K562 (cell line): ENCODE data around the gene HIPK2. TPM values are rescaled to one million over a fixed set of nuclear protein-coding genes. Genes with fewer than 3 reads are reported as not detected.
A peak's percentile ranks its signal among the peaks of the same experiment; 100 is the strongest.

Source experiments
- ATAC-seq: fragments of 200-7000 bp; cut with Tn5 transposase; 3 replicates; pipeline ENCODE4 v1.9.1; 2020; ENCODE audit warnings: moderate library complexity
- BruUV-seq: library from RNA; stranded (reverse); fragments of 400-500 nt; replicated peaks from 2 replicates; lab custom pipeline; 2021; lab: Mats Ljungman, UMichigan
- CTCF ChIA-PET: fragments of 300-600 bp; formaldehyde crosslinking; extraction: SDS; loops from one replicate; lab custom pipeline; 2021; ENCODE audit warnings: low intra/inter-chr PET ratio; lab: Yijun Ruan, JAX
- POLR2A ChIA-PET: fragments of 300-600, 350-650 bp; sonication (Branson Sonifier 250); formaldehyde crosslinking; extraction: SDS; loops from one replicate; lab custom pipeline; 2021; ENCODE audit warnings: antibody characterized with exemption, inconsistent platforms; lab: Yijun Ruan, JAX
- DNase-seq, 4 experiments: peaks; one replicate each; pipeline versions ENCODE4 v3.0.0 to v3.0.0-alpha.2; 2011 to 2018; ENCODE audit warnings: low spot score in 3 of 4, mixed read lengths in 3 of 4; ENCODE audit errors: extremely low read depth in 1 of 4
- FAIRE-seq: peaks from 2 replicates; lab custom pipeline; 2011; peaks lifted over from hg19 to GRCh38; lab: Jason Lieb, UNC
- H2AFZ ChIP-seq: 2 replicates; pipeline ENCODE4 v1.6.0; 2011; ENCODE audit warnings: low read depth, low read length, control low read depth, inconsistent platforms
- H3K27ac ChIP-seq: fragments of 200-600 bp; 3 replicates; pipeline ENCODE4 v1.8.0; 2011; ENCODE audit warnings: low read depth, mild to moderate bottlenecking, control low read depth, inconsistent platforms, low read length, moderate library complexity, mixed read lengths; ENCODE audit errors: extremely low read depth
- H3K27me3 ChIP-seq, 2 experiments: fragments of 300-600 bp in 1 of 2; 2 replicates in 1 of 2; 3 replicates in 1 of 2; pipeline versions ENCODE4 v1.6.0 to v1.8.0; 2011; ENCODE audit warnings: inconsistent platforms in 2 of 2, low read length in 2 of 2, mild to moderate bottlenecking in 1 of 2, mixed read lengths in 1 of 2, moderate library complexity in 1 of 2; ENCODE audit not compliant: control insufficient read depth in 2 of 2, insufficient read depth in 2 of 2
- H3K36me3 ChIP-seq: fragments of 300-600 bp; 3 replicates; pipeline ENCODE4 v1.8.0; 2011; ENCODE audit warnings: mild to moderate bottlenecking, low read length, inconsistent platforms; ENCODE audit not compliant: control insufficient read depth, insufficient read depth
- H3K4me1 ChIP-seq, 2 experiments: fragments of 200-600 bp in 1 of 2; replicated peaks in 1 of 2; 2 replicates in 1 of 2; 3 replicates in 1 of 2; pipeline versions ENCODE4 v1.5.1 to v1.8.0; 2011; ENCODE audit warnings: inconsistent platforms in 2 of 2, low read length in 2 of 2, mild to moderate bottlenecking in 1 of 2, mixed read lengths in 1 of 2, moderate library complexity in 1 of 2; ENCODE audit not compliant: control insufficient read depth in 2 of 2, insufficient read depth in 2 of 2
- H3K4me2 ChIP-seq: 2 replicates; pipeline ENCODE4 v1.6.1; 2011; ENCODE audit warnings: low read length, control low read depth, inconsistent platforms, mixed read lengths; ENCODE audit not compliant: insufficient read depth
- H3K4me3 ChIP-seq: fragments of 200-600 bp; sonication (generic), shearing (Covaris generic); 2 replicates; pipeline ENCODE4 v1.5.1; 2016; ENCODE audit warnings: control low read depth, inconsistent platforms
- H3K79me2 ChIP-seq: fragments of 200-600 bp; 3 replicates; pipeline ENCODE4 v1.8.0; 2011; ENCODE audit warnings: low read length, inconsistent platforms; ENCODE audit not compliant: control insufficient read depth, insufficient read depth
- H3K9ac ChIP-seq, 2 experiments: 2 replicates each; pipeline versions ENCODE4 v1.6.0 to v1.6.1; 2011; ENCODE audit warnings: low read depth in 2 of 2, low read length in 2 of 2, control low read depth in 1 of 2, inconsistent platforms in 1 of 2, mild to moderate bottlenecking in 1 of 2, mixed read lengths in 1 of 2; ENCODE audit not compliant: insufficient read depth in 1 of 2
- H3K9me1 ChIP-seq: one replicate; pipeline ENCODE4 v1.6.0; 2011; ENCODE audit warnings: inconsistent platforms, mild to moderate bottlenecking, low read length, moderate library complexity; ENCODE audit not compliant: control insufficient read depth, insufficient read depth
- H3K9me3 ChIP-seq: replicated peaks from 2 replicates; pipeline ENCODE4 v1.5.1; 2011; ENCODE audit warnings: low read depth, low read length, inconsistent platforms; ENCODE audit not compliant: control insufficient read depth, insufficient read depth
- H4K20me1 ChIP-seq: replicated peaks from 2 replicates; pipeline ENCODE4 v1.6.1; 2011; ENCODE audit warnings: low read length, inconsistent platforms, mixed read lengths; ENCODE audit not compliant: control insufficient read depth, insufficient read depth
- ELF2 ChIP-seq: fragments of 250-450 bp; sonication (Bioruptor Pico); IDR thresholded peaks from 2 replicates; pipeline ENCODE4 v1.5.0; 2021; ENCODE audit warnings: mild to moderate bottlenecking
- PKNOX1 ChIP-seq: fragments of 450-650 bp; IDR thresholded peaks from 2 replicates; pipeline ENCODE4 v1.6.1; 2016
- RBM25 ChIP-seq: fragments of 200-400 bp; formaldehyde crosslinking; IDR thresholded peaks from 2 replicates; pipeline ENCODE4 v1.6.1; 2018; ENCODE audit warnings: low read length, low read depth, moderate library complexity; ENCODE audit not compliant: severe bottlenecking
- USF2 ChIP-seq: sonication (generic); formaldehyde crosslinking; IDR thresholded peaks from 2 replicates; pipeline ENCODE4 v1.5.0; 2020; ENCODE audit warnings: missing genetic modification reagents
- ZNF318 ChIP-seq, 2 experiments: fragments of 450-650 bp; IDR thresholded peaks; 2 replicates each; pipeline ENCODE4 v1.6.1; 2016; ENCODE audit warnings: mild to moderate bottlenecking in 2 of 2, borderline replicate concordance in 1 of 2, low read depth in 1 of 2, moderate library complexity in 1 of 2
- WGBS: fragments of 100-300 bp; shearing (Covaris generic); methylation state at CpG from one replicate; pipeline ENCODE4 v1.1.6; 2016; ENCODE audit warnings: low coverage, mixed read lengths; ENCODE audit not compliant: insufficient coverage; ENCODE audit errors: missing lambda C conversion rate; 5-methylcytosine and 5-hydroxymethylcytosine counted together
- in situ Hi-C: fragments of 300-500 bp; cut with MboI; formaldehyde crosslinking; loops from 4 replicates; pipeline ENCODE4 v1.15.0; 2018; ENCODE audit warnings: inconsistent platforms, mixed read lengths
- intact Hi-C: fragments of 100-400 bp; cut with micrococcal nuclease; formaldehyde crosslinking; loops from 2 replicates; pipeline ENCODE4 v1.14.2; 2022
- polyA plus RNA-seq, 8 experiments: library from polyadenylated mRNA; depleted of rRNA in 4 of 8; stranded (reverse) in 5 of 8; unstranded in 3 of 8; fragments of >200 nt; fragmentation: Nextera tagmentation in 2 of 8; fragmentation: Illumina TruSeq in 1 of 8; extraction: Ambion mirVana in 2 of 8; extraction: Trizol in 1 of 8; gene quantifications; 2 replicates each; pipeline versions ENCODE4 v1.2.1 to v1.2.3, GENCODE V29; 2011 to 2014; ENCODE audit warnings: inconsistent platforms in 1 of 8, missing spikeins in 1 of 8
- total RNA-seq, 7 experiments: library from RNA; depleted of rRNA in 6 of 7; stranded (reverse); fragments of >200 nt in 6 of 7; fragmentation: Illumina TruSeq in 2 of 7; extraction: Trizol in 2 of 7; gene quantifications; 2 replicates each; pipeline versions ENCODE4 v1.2.1 to v1.2.3, GENCODE V29; 2011 to 2021; ENCODE audit warnings: low replicate concordance in 1 of 7

Gene HIPK2
- total and polyA plus RNA-seq, 9 of the 15 experiments (the other 6 are each of a cell fraction or from before 2014, with no cell fraction given) = 0.69 to 19.8 (median 5.1) TPM

GRCh38 chr7:139743967-139744767, 33.6 kb downstream of the HIPK2 start:
- H3K79me2 ChIP-seq = no peaks in the 10 kb centered on the region
- H3K9me1 ChIP-seq = no peaks in the 10 kb centered on the region
- peak; percentile 60 for TF ChIP-seq RBM25
- no peak for TF ChIP-seq ELF2 (CRISPR knock-in tag)
- TF ChIP-seq USF2 (CRISPR knock-in tag) = 0 out of 2 replicates have a peak, but pooled peaks have one; percentile 16
- peak; percentile 61 for TF ChIP-seq PKNOX1
- no peak for TF ChIP-seq ZNF318 (IDR thresholded peaks at IDR 0.05; ENCODE audit: borderline replicate concordance in 1 of 2, low read depth in 1 of 2)
- in situ Hi-C loops (no loop called here), intact Hi-C loops (no loop called here)
- no peaks in the 10 kb centered on the region for H3K4me1 ChIP-seq
- H3K9ac ChIP-seq = no peak overlapping the region
- POLR2A ChIA-PET = no interaction called here
- H3K4me2 ChIP-seq = no peak overlapping the region
- H3K27ac ChIP-seq = no peak overlapping the region
- no peak overlapping the region for H3K4me3 ChIP-seq
- CTCF ChIA-PET = no interaction called here
- WGBS = 62% methylated on average over 10 of the region's 10 CpGs
- H2AFZ ChIP-seq = no peak overlapping the region
- H3K36me3 ChIP-seq = no peaks in the 10 kb centered on the region
- DNase-seq = no peak
- no peak for ATAC-seq
- BruUV-seq = no TSS peak
- H3K9me3 ChIP-seq = no peaks in the 10 kb centered on the region
- FAIRE-seq = no peak
- H3K27me3 ChIP-seq = peaks cover 0 to 19% of the 10 kb centered on the region in 2 experiments; a peak in 2 of 5 replicates
- H4K20me1 ChIP-seq = peaks cover 52% of the 10 kb centered on the region
